Right renal pelvis (tissue), 4 donors: ENCODE data around the gene TNFAIP8. TPM values are rescaled to one million over a fixed set of nuclear protein-coding genes. Genes with fewer than 3 reads are reported as not detected.
A peak's percentile ranks its signal among the peaks of the same experiment; 100 is the strongest.

Experiments used
- DNase-seq, 4 donors: peaks; one replicate each; pipeline ENCODE4 v3.0.0-alpha.2; 2013; ENCODE audit warnings: low read depth in 4 of 4, low spot score in 3 of 4, missing footprints in 1 of 4
- polyA plus RNA-seq, 4 donors: library from polyadenylated mRNA; unstranded; fragments of 120-200 nt; gene quantifications; one replicate each; pipeline ENCODE4 v1.2.1, GENCODE V29; 2013; ENCODE audit not compliant: insufficient read length in 4 of 4

TNFAIP8 gene
- polyA plus RNA-seq, 4 donors: 23.9 to 32.0 (median 29.6) TPM

GRCh38 chr5:119345861-119346260, 10.0 kb upstream of the TNFAIP8 start:
- DNase-seq: no peak

- DNase-seq: no peak
Measured at GRCh38 chr5:119346394-119346793, 9.4 kb upstream of the TNFAIP8 start.

- DNase-seq: no peak
Measured at GRCh38 chr5:119347574-119347973, 8.2 kb upstream of the TNFAIP8 start.

GRCh38 chr5:119347991-119348390, 7.8 kb upstream of the TNFAIP8 start:
- no peak for DNase-seq

- no peak for DNase-seq
Measured at GRCh38 chr5:119353213-119353612, 2.6 kb upstream of the TNFAIP8 start.

- DNase-seq: no peak
Measured at GRCh38 chr5:119353686-119354366, 2.0 kb upstream of the TNFAIP8 start.

- no peak for DNase-seq
Measured at GRCh38 chr5:119354537-119355243, 1.1 kb upstream of the TNFAIP8 start.

- no peak for DNase-seq
Measured at GRCh38 chr5:119355244-119355638, 578 bp upstream of the TNFAIP8 start.

- peak in 2 of 4 donors; percentile 38 to 45 for DNase-seq
Measured at GRCh38 chr5:119356612-119357188, 881 bp downstream of the TNFAIP8 start.

- DNase-seq: no peak
Measured at GRCh38 chr5:119357270-119357669, 1.5 kb downstream of the TNFAIP8 start.

- no peak for DNase-seq
Measured at GRCh38 chr5:119357808-119358529, 2.1 kb downstream of the TNFAIP8 start.

GRCh38 chr5:119358530-119358900, 2.7 kb downstream of the TNFAIP8 start:
- no peak for DNase-seq

GRCh38 chr5:119358901-119359603, 3.2 kb downstream of the TNFAIP8 start:
- DNase-seq: no peak

GRCh38 chr5:119359737-119360413, 4.1 kb downstream of the TNFAIP8 start:
- DNase-seq: no peak

GRCh38 chr5:119360905-119361593, 5.2 kb downstream of the TNFAIP8 start:
- no peak for DNase-seq

- no peak for DNase-seq
Measured at GRCh38 chr5:119361594-119362125, 5.8 kb downstream of the TNFAIP8 start.

GRCh38 chr5:119362714-119363113, 6.9 kb downstream of the TNFAIP8 start:
- DNase-seq: no peak

- DNase-seq: no peak
Measured at GRCh38 chr5:119363271-119363670, 7.5 kb downstream of the TNFAIP8 start.

- DNase-seq: no peak
Measured at GRCh38 chr5:119363936-119364335, 8.1 kb downstream of the TNFAIP8 start.
